ENCODE measurements around the gene PCMT1.

PCMT1 gene

DNA sequence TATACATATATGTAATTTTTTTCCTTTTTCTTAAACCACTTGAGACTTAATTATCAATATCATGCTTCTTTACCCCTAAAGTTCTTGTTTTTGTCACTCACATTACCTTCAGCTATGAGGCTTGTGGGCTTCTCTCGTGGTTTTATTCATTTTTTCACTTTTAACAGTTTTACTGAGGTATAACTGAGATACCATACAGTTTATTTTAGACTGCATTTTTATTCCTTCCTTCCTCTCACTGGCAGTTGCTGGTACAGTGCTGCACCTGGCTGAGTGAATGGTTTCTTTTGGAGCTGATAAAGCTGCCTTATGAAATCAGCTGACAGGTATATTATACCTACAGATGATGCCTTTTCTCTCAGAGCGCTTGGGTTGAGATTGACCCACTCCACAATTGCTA, 60.3 kb downstream of the PCMT1 start:
- peaks cover 67% of the 10 kb centered on the region for H3K36me3 Mint-ChIP-seq (ENCODE audit: low read depth)
- peaks cover 4% of the 10 kb centered on the region for H3K4me1 Mint-ChIP-seq (ENCODE audit: low read depth)
- peak overlapping the region; percentile 25 for H3K27ac Mint-ChIP-seq
- no peaks in the 10 kb centered on the region for H3K27me3 Mint-ChIP-seq
- no peak overlapping the region for H3K4me3 Mint-ChIP-seq
- intact Hi-C loops (cut with micrococcal nuclease) = no loop called here
- no peaks in the 10 kb centered on the region for H3K9me3 Mint-ChIP-seq

DNA sequence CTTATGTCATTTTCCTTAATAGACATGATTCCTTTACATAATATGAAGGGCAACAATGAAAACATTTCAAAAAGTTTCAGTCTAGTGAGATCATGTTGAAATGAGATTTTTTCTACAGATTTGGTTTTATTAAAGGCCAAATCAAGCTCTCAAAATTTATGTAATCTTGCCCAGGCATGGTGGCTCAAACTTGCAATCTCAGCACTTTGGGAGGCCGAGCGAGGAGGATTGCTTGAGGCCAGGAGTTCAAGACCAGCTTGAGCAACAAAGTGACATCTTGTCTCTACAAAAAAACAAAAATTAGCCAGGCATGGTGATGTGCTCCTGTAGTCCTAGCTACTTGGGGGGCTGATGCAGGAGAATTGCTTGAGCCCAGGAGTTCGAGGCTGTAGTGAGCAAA, 63.8 kb downstream of the PCMT1 start:
- Mint-ChIP-seq H3K27me3 (no peaks in the 10 kb centered on the region), H3K36me3 (ENCODE audit: low read depth) (peaks cover 44% of the 10 kb centered on the region), H3K4me3 (no peak overlapping the region), H3K27ac (no peak overlapping the region), H3K4me1 (ENCODE audit: low read depth) (no peaks in the 10 kb centered on the region), H3K9me3 (no peaks in the 10 kb centered on the region)
- intact Hi-C loops (cut with micrococcal nuclease) = no loop called here

DNA sequence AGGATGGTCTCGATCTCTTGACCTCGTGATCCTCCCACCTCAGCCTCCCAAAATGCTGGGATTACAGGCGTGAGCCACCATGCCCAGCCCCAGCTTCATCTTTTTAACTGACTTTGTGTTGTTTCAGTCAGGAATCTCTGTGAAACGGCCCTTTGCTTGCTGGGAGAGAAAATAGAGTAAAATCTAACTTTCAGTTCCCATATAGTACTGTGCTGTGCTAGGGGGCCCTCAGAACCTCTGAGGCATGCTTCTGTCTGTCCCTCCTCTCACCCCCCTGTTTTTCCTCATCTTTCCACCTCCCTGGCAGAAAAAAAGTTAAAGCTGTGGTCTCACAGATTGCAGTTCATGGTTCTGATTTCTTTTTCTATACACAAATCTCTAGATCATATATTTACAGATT, 66.2 kb downstream of the PCMT1 start:
- intact Hi-C loops (cut with micrococcal nuclease) = no loop called here

DNA sequence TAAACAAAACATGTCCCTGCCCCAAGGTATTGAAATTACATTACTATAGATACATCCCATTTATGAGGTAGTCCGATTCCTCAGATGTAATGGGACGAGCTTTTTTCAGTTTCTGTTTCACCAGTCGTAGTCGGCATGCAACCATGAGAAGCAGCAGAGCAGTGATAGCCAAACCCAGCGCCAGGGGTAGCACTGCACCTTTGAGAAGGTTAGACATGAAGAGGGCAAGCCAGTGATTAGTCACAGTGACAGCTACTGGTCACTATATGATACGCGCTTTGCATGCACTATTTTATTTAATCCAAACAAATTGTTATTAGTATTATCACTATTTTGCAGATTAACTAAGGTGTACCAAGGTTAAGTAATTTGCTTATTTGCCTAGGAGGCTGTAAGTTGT, 71.0 kb downstream of the PCMT1 start:
- H3K27ac Mint-ChIP-seq = no peak overlapping the region

More for the DNA sequence above, 66.2 kb downstream of the PCMT1 start:
- Mint-ChIP-seq H3K4me1 (ENCODE audit: low read depth) (no peaks in the 10 kb centered on the region), H3K27ac (no peak overlapping the region), H3K4me3 (no peak overlapping the region), H3K27me3 (no peaks in the 10 kb centered on the region), H3K36me3 (ENCODE audit: low read depth) (peaks cover 30% of the 10 kb centered on the region), H3K9me3 (no peaks in the 10 kb centered on the region)

DNA sequence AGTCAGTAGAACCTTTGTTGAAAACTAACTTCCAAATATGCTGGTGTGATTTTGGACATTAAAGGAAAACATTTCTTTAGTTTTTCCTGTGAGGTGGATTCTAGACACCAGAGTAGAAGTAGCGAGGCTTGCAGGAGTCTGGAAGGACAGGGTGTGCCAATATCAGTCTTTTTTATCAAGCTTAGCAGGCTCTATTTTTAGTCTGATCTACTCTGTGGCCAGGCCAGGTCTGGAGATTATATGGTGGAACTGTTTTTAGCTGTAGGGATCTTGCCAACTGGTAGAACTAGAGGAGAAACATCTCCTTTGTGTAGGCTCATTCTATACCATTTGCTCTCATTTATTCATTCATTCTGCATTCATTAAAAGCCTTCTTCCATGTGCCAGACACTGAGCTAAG, 72.0 kb downstream of the PCMT1 start:
- Mint-ChIP-seq H3K4me1 (ENCODE audit: low read depth) (no peaks in the 10 kb centered on the region), H3K36me3 (ENCODE audit: low read depth) (no peaks in the 10 kb centered on the region), H3K9me3 (no peaks in the 10 kb centered on the region), H3K27ac (no peak overlapping the region), H3K27me3 (no peaks in the 10 kb centered on the region), H3K4me3 (no peak overlapping the region)
- intact Hi-C loops (cut with micrococcal nuclease) = no loop called here

More for the DNA sequence above, 71.0 kb downstream of the PCMT1 start:
- no peaks in the 10 kb centered on the region for H3K9me3 Mint-ChIP-seq
- intact Hi-C loops (cut with micrococcal nuclease) = no loop called here
- H3K27me3 Mint-ChIP-seq = no peaks in the 10 kb centered on the region
- H3K36me3 Mint-ChIP-seq (ENCODE audit: low read depth) = no peaks in the 10 kb centered on the region
- no peaks in the 10 kb centered on the region for H3K4me1 Mint-ChIP-seq (ENCODE audit: low read depth)
- H3K4me3 Mint-ChIP-seq = no peak overlapping the region

DNA sequence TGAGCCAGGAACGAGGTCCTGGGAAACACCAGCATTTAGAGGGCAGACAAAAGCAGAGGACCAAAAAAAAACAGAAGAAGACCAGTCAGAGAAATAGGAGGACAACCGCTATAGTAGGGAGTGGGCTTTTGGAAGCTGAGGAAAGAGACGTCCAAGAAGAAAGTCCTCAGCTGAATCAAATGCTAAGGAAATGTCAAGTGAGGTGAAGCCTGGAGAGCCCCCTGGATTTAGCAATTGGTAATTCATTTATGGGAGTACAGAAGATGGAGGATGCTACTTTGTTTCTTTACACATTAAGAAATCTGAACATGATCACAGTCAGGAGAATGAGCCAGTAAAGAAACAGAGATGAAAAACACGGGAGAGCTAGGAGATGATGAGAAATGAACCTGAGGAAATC, 73.5 kb downstream of the PCMT1 start:
- Mint-ChIP-seq H3K36me3 (ENCODE audit: low read depth) (no peaks in the 10 kb centered on the region), H3K27me3 (no peaks in the 10 kb centered on the region), H3K4me3 (no peak overlapping the region), H3K9me3 (no peaks in the 10 kb centered on the region), H3K4me1 (ENCODE audit: low read depth) (no peaks in the 10 kb centered on the region), H3K27ac (no peak overlapping the region)
- intact Hi-C loops (cut with micrococcal nuclease) = no loop called here

DNA sequence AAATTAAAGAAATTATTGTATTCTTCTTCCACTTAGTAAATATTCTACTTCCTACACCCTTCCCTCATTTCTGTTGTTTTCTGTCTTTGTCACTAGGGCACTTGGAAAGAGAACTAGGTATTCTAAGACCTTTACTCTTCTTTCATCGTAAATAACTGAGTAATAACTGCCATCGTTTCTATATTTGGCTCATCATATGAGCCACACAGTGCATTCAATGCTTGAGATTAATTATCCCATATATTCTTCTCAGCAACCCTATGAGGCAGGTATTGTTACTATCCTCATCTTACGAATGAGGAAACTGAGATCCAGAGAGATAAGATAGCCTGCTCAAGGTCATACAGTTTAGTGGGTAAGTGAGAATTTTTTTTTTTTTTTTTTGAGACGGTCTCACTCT, 75.8 kb downstream of the PCMT1 start:
- intact Hi-C loops (cut with micrococcal nuclease) = no loop called here

DNA sequence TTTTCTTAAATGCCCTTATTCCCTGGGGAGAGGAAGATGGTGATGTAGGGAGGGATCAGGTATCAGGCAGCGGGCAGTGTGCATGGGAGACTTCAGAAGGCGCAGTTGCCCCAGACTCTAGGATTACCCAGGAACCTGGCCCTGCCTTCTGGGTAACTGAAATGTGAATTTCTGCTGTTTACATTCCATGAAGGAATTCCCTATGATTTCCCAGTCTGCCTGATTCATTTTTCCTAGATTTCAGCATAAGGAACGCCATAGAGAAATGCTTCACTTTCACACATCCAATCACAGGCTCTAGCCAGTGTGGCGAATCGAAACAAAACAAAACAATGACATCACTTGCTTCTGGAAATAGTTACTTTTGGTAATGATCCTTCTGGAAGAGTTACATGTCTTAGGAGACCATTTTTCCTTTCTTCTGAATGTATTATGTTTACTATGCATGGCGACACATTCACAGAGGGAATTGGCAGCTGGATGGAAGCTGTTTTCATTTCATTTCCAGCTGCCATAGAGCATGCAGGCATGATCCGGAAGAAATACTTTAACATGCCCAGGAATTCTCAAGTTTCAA, 81.3 kb downstream of the PCMT1 start:
- Mint-ChIP-seq H3K4me1 (ENCODE audit: low read depth) (no peaks in the 10 kb centered on the region), H3K9me3 (no peaks in the 10 kb centered on the region), H3K27ac (no peak overlapping the region), H3K36me3 (ENCODE audit: low read depth) (no peaks in the 10 kb centered on the region), H3K4me3 (no peak overlapping the region), H3K27me3 (no peaks in the 10 kb centered on the region)
- intact Hi-C loops (cut with micrococcal nuclease) = no loop called here

More for the DNA sequence above, 75.8 kb downstream of the PCMT1 start:
- H3K9me3 Mint-ChIP-seq = no peaks in the 10 kb centered on the region
- H3K4me1 Mint-ChIP-seq (ENCODE audit: low read depth) = no peaks in the 10 kb centered on the region
- no peak overlapping the region for H3K27ac Mint-ChIP-seq
- no peaks in the 10 kb centered on the region for H3K27me3 Mint-ChIP-seq
- H3K4me3 Mint-ChIP-seq = no peak overlapping the region
- H3K36me3 Mint-ChIP-seq (ENCODE audit: low read depth) = no peaks in the 10 kb centered on the region

DNA sequence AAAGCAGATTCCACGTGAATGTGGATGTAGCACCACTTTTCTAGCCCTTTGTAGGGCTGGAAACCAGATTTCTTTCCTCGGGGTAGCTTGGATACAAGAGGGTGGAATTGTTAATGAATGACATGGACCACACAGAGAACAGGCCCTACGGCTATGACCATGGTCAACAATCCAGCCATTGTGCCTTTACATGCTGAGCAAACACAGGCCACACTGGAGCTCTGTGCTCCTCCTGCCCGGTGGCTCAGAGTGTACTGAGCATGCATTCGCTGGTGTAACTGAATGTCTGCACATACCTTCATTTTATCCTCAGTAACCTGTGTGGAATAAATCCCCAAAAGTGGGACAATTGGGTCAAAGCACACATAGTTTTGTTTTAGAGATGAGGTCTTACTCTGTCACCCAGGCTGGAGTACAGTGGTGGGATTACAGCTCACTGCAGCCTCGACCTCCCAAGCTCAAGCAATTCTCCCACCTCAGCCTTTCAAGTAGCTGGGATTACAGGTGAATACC, 81.8 kb downstream of the PCMT1 start:
- no peaks in the 10 kb centered on the region for H3K9me3 Mint-ChIP-seq
- H3K27ac Mint-ChIP-seq = no peak overlapping the region
- H3K36me3 Mint-ChIP-seq (ENCODE audit: low read depth) = no peaks in the 10 kb centered on the region
- H3K4me3 Mint-ChIP-seq = no peak overlapping the region
- H3K27me3 Mint-ChIP-seq = no peaks in the 10 kb centered on the region
- intact Hi-C loops (cut with micrococcal nuclease) = no loop called here
- no peaks in the 10 kb centered on the region for H3K4me1 Mint-ChIP-seq (ENCODE audit: low read depth)

DNA sequence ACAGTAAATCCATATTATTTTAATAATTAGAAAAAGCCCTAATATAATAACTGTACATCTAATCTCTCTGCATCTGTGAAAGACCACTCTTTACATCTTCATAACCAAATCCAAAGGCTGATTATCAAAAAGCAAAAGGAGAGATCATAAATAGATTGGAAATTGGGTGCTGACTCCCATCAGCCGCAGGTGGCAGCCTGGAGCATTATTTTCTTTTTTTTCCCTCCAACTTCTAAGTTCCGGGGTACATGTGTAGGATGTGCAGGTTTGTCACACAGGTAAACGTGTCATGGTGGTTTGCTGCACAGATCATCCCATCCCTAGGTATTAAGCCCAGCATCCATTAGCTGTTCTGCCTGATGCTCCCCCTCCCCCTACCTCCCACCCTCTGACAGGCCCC, 84.1 kb downstream of the PCMT1 start:
- intact Hi-C loops (cut with micrococcal nuclease) = loop anchor here (1.0 to 2.0 kb wide), 3 partner anchors 31 to 183 kb away; partner anchors contain the start of gene LRP11
- no peaks in the 10 kb centered on the region for H3K36me3 Mint-ChIP-seq (ENCODE audit: low read depth)
- no peak overlapping the region for H3K27ac Mint-ChIP-seq
- no peaks in the 10 kb centered on the region for H3K4me1 Mint-ChIP-seq (ENCODE audit: low read depth)
- no peak overlapping the region for H3K4me3 Mint-ChIP-seq
- H3K9me3 Mint-ChIP-seq = no peaks in the 10 kb centered on the region
- no peaks in the 10 kb centered on the region for H3K27me3 Mint-ChIP-seq

DNA sequence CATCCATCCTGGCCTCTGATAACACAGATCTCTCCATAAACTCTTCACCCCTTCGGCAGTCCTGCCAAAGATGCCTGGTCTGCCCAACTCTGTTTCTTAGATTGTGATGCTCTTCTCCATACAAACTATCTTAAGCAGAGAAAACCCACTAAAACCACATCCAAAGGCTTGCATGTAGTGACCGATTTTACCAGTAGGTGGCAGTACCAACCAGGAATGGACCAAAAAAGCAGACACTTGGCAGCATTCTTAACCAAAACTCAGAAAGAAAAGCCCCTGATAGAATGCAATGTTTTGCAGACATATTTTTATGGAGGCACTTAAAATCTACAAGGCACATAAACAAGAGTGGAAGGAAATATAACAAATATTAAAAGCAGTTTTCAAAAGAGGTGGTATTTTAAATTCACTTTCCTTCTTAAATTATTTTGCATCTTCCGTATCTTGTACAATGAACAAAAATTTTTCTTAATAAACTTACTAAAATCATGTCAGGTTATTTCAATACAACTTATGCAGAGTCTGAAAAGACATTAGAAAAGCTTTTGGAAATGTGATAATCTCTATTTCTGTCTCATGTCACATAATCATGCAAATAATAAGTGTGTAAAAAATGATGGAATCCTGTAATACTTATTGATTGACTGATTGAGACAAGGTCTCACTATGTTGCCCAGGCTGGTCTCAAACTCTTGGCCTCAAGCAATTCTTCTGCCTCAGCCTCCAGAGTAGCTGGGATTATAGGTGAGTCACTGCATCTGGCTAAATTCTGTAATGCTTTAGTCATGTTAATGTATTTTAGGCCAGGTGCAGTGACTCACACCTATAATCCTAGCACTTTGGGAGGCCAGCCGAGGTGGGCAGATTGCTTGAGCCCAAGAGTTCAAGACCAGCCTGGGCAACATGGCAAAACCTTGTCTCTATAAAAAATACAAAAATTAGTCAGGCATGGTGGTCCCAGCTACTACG, 85.3 kb downstream of the PCMT1 start:
- no peaks in the 10 kb centered on the region for H3K27me3 Mint-ChIP-seq
- H3K27ac Mint-ChIP-seq = no peak overlapping the region
- intact Hi-C loops (cut with micrococcal nuclease) = loop anchor here (1.0 to 2.0 kb wide), 3 partner anchors 30 to 182 kb away; partner anchors contain the start of gene LRP11
- no peaks in the 10 kb centered on the region for H3K36me3 Mint-ChIP-seq (ENCODE audit: low read depth)
- H3K9me3 Mint-ChIP-seq = no peaks in the 10 kb centered on the region
- H3K4me3 Mint-ChIP-seq = no peak overlapping the region
- H3K4me1 Mint-ChIP-seq (ENCODE audit: low read depth) = no peaks in the 10 kb centered on the region

DNA sequence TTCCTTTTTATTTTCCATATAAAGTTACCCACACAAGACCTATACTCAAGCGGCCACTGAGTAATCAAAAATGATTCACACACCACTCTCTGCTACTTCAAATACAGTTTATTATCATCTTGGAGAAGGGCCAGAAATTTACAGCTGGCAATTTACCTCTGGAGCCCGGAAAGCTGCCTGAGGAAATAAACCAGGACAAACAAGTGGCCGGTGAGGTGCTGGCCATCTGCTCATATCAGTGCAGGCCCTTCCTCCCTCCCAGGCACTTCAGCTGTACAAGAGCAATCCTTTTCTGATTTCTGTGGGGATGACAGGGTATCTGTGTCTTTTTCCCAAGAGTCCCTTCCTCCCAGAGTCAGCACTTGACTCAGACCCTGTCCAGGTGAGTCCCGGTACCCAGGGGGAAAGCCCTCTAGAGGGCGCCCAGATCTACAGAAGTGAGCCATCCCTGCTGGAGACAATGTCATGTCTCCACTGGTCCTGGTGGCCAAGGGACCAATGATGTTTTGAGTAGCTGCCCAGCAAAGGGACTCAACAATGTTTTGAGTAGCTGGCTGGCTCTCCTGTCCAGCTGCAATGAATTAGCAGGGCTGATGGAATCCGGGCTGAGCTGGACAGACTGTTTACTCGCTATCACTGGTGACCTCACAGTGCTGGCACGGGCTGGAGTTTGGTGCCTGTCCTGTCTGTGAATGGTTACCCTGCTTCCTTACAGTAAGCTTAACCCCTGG, 91.0 kb downstream of the PCMT1 start:
- H3K36me3 Mint-ChIP-seq (ENCODE audit: low read depth) = no peaks in the 10 kb centered on the region
- H3K27ac Mint-ChIP-seq = no peak overlapping the region
- no peaks in the 10 kb centered on the region for H3K9me3 Mint-ChIP-seq
- no peaks in the 10 kb centered on the region for H3K27me3 Mint-ChIP-seq
- intact Hi-C loops (cut with micrococcal nuclease) = no loop called here
- H3K4me1 Mint-ChIP-seq (ENCODE audit: low read depth) = peaks cover 4% of the 10 kb centered on the region
- H3K4me3 Mint-ChIP-seq = no peak overlapping the region

DNA sequence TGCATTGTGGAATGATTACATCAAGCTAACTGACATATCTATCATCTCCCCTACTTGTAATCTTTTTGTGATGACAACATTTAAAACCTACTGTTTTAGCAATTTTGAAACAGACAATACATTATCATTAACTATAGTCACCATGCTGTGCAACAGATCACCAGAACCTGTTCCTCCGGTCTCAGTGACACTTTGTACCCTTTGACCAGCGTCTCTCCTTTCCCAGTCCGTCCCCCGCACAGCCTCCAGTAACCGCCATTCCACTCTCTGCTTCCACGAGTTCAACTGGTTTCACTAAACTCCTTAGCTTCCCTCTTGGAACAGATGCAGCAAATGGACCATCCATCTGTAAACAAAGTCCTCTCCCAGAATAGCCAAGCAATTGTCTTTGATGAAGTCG, 92.8 kb downstream of the PCMT1 start:
- Mint-ChIP-seq H3K36me3 (ENCODE audit: low read depth) (no peaks in the 10 kb centered on the region), H3K9me3 (no peaks in the 10 kb centered on the region), H3K4me3 (no peak overlapping the region), H3K4me1 (ENCODE audit: low read depth) (peaks cover 4% of the 10 kb centered on the region), H3K27ac (no peak overlapping the region), H3K27me3 (no peaks in the 10 kb centered on the region)
- intact Hi-C loops (cut with micrococcal nuclease) = no loop called here

Data from dendritic cell treated with granulocyte-macrophage colony-stimulating factor and Interleukin-4, amounts not matched to agents 40 ng/mL and 50 ng/mL, for 4 days (primary cell).